ENCODE measurements around the gene ATP10B.

The ATP10B gene

GRCh38 chr5:160693831-160694465 lies 158.1 kb downstream of the ATP10B start:
- no peak for DNase-seq (ENCODE audit: low read depth in 2 of 2)

- no peak for DNase-seq (ENCODE audit: low read depth in 2 of 2)
These were observed 159.7 kb downstream of the ATP10B start for GRCh38 chr5:160692271-160692670.

DNA sequence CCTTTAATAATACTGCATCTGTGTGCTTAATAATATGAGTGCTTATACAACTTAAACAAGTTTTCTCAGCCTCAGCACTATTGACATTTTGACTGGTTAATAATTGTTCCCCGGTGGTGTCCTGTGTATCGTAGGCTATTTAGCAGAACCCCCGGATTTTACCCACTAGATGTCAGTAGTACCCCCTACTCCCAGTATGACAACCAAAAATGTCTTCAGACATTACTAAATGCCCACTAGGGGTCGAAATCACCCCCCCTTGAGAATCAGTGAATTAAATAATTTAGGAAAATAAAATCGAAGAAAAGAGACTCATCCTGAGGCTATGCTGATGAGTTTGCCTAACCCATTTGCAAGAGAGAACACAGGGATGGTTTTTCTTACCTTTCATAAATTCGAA lies 166.3 kb downstream of the ATP10B start:
- no peak for DNase-seq (ENCODE audit: low read depth in 2 of 2)

GRCh38 chr5:160685219-160685618 lies 166.8 kb downstream of the ATP10B start:
- no peak for DNase-seq (ENCODE audit: low read depth in 2 of 2)

DNA sequence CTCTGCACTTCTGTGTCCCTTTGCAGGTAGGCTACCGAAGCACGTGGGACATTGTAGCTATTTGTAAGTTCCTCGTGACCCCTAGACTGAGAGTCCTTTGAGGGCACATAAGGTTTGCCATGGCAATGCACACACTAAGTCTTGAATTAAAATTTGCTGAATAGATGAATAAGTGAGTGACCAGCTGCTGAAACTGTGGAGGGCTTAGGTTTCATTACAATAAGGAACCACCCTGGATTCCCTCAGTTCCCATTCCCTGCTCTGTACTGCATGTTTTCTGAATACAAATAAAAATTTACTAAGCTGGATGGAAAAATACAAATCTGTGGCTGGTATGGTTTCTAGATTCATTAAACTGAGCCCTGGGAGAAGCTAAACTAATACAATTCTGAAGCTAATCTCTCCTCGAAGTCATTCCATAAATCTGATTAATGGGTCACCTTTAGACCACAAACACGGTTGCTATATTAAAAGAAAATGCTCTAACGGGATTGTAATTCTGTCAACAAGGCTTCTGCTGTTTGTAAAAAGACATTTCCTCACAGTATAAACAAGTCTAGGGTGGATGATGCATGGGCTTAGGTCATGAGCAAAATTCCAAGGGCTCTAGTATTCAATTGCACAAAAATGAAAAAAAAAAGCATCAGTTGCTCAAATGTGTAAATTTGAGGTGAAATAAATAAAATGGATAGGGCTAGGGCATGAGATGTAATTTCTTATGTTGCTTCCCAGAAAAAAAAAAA lies 172.3 kb downstream of the ATP10B start:
- no peak for DNase-seq (ENCODE audit: low read depth in 2 of 2)

DNA sequence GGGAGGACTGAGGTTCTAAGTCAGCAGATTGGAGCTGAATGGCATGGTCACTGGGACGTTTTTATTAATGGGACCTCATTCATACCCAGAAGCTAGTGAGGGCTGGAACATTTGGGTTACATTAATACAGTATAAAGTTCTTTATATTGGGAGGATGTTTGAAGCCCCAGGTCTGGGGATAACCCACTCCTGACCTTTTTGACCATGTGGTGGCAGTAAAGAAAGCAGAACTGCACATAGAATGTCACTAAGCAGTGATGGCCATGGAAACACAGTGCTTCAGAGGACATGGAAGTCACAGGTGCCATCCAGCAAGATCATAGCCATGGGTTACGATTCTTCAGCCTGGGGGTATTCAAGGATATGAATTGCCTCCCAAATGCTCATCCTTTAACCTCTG lies 176.0 kb downstream of the ATP10B start:
- no peak for DNase-seq (ENCODE audit: low read depth in 2 of 2)

- no peak for DNase-seq (ENCODE audit: low read depth in 2 of 2)
These were observed 177.1 kb downstream of the ATP10B start for GRCh38 chr5:160674901-160675300.

- DNase-seq (ENCODE audit: low read depth in 2 of 2), result no peak
These were observed 179.5 kb downstream of the ATP10B start for GRCh38 chr5:160672521-160672920.

DNA sequence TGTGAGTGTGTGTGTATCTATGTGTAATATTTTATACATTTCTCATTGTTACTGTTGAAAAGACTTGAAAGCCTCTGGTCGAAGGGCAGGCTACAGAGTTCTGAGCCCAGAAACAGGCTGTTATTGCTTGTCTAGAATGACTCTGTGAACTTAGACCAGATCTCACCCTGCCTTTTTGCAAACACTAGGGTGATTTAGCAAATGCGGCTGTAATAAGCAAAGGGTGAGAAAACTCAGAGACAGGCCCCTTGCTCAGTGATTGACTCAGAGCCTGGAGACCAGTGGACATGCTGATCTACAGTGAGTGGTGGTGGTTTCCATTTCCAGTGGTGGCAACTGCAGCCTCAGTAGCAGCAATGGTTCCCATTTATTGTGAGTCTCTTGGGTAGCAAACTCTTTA lies 183.7 kb downstream of the ATP10B start:
- no peak for DNase-seq (ENCODE audit: low read depth in 2 of 2)

DNA sequence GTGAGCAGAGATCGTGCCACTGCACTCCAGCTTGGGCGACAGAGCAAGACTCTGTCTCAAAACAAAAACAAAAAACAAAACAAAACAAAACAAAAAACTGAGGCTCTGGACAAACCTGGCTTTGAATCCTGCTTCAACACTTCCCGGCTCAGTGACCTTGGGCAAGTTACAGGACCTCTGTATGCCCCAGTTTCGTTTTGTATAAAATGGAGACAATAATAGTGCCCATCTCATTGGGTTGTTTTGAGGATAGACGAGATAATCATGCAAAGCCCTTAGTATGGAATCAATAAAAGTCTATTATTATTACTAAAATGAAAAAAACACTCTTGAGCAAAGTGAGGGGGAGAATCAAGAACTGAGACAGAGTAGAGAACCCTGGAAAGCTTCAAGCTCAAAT lies 184.9 kb downstream of the ATP10B start:
- DNase-seq (ENCODE audit: low read depth in 2 of 2), result no peak

DNA sequence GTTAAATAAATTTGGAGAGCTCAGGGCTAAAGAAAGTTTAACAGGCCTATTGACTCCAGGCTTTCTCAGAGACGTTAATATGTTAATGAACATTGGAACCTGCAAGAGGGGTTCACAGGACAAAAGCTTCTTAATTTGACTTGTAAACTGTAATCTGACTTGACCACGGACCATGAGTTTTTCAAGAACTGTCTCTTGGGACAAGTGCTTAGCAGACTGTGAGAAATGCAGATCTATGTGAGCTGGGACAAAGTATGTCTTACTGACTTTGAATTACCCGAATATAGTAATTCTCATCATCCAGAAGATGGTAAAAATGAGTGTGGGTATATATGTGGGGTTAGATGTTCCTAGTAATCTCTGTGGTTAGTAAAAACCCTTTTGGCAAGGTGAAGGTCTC lies 186.6 kb downstream of the ATP10B start:
- no peak for DNase-seq (ENCODE audit: low read depth in 2 of 2)

DNA sequence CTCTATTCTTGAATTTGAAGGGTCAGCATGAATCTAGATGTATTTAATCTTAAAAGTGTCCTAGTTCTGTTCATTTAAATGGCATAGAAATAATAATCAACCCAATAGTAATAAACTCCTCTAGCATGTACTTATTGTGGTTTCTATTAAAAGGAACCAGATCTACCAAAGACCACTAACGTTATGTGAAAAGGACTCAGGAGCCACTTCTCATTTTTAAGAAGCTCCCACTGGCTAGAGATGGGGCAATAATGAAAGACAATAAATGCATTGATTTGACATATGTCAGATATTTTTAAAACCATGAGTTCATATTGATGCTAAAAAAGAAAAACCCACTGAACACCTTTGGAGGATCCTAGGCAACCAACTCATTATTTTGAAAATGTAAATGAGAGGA lies 191.9 kb downstream of the ATP10B start:
- no peak for DNase-seq (ENCODE audit: low read depth in 2 of 2)

- DNase-seq (ENCODE audit: low read depth in 2 of 2), result no peak
These were observed 194.2 kb downstream of the ATP10B start for GRCh38 chr5:160657622-160658458.

- no peak for DNase-seq (ENCODE audit: low read depth in 2 of 2)
These were observed 194.9 kb downstream of the ATP10B start for GRCh38 chr5:160657068-160657507.

GRCh38 chr5:160655717-160656116 lies 196.3 kb downstream of the ATP10B start:
- DNase-seq (ENCODE audit: low read depth in 2 of 2), result no peak

DNA sequence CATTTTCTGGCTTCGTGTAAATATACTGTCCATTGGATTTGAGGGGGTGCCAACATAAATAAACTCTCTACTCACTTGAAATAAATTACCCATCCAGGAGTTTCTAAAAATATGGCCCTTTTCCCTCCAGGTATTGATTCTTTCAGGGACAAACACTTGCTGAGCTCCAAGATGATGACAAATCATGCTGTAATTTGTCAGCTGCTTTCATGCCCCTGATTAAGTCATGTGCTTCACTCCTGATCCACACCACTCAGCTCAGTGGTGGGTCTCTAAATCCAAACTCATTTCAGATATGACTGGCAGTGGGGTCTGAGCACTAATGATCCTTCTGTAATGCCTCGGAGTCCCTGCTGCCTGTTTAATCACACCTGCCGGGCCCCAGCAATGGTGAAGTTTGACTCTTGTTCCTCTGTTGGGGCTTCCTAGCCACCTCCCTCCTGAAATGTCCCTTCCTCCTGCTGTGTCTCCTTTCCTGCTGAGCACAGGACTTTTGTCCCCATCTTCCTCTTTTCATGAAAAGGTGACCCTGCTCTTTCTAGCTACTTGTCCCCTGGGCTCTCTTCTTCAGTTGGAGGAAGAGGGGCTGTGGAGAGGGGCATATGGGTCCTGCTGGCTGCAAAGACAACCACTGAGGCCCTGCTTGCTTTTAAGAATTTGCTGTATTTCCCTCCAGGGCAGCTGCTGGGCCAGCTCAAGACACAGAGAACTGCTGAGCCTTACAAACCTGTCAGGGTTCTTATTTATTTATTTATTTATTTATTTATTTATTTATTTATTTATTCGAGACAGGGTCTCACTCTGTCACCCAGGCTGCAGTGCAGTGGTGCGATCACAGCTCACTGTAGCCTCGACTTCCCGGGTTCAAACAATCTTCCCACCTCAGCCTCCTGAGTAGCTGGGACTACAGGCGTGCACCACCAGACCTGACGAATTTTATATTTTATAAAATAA lies 200.0 kb downstream of the ATP10B start:
- DNase-seq (ENCODE audit: low read depth in 2 of 2), result no peak

DNA sequence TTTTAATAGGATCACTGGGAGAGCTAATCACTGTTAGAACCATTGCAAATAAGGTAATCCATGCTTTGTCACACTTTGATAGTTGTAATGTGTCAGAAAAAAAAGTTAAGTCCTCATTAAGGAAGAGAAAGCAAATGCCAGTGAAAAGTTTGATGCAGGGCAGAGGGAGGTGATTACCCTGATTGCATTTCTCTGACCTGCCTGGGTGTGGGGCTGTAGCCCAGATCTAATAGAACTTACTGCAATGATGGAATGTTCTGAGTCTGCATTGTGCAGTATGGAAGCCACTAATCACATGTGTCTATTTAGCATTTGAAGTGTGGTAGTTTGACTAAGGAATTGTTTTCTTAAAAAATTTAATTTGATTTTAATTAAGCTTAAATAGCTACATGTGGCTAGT lies 202.7 kb downstream of the ATP10B start:
- DNase-seq (ENCODE audit: low read depth in 2 of 2), result no peak

DNA sequence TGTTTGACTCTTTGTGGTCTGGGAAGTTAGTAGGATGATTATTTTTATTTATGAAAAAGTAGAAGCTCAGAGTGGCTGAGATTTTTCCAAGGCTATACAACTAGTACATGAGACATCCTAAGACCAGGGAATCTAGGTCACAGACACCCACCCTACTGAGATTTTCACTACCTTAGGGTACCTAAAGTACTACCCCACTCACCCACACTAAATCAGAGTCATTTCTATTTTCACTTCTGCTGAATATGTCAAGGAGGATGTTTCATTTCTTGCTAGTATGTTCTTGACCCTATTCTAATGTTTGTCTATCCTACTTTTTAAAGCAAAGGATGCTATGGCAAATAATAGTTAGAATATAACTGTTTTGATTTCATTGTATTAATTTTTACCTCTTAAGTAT lies 206.0 kb downstream of the ATP10B start:
- no peak for DNase-seq (ENCODE audit: low read depth in 2 of 2)

GRCh38 chr5:160643616-160644240 lies 208.3 kb downstream of the ATP10B start:
- no peak for DNase-seq (ENCODE audit: low read depth in 2 of 2)

DNA sequence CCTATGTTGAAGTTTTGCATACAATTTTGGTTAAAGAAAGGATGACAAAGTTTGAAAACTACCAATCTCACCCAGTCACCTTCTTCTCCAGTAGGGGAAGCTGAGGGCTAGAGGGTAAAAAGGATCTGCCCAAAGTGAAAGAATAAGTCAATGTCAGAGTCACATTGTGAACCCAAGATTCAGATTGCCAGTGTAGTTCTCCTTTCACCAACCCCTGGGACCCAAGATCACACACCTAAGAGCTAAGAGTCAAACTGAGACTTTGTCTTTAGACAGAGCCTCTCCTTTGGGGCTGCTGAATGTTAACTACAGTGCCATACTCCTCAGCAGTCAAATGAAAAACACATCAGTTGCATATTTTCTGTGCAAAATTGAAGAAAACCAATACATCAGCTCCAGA lies 210.6 kb downstream of the ATP10B start:
- DNase-seq (ENCODE audit: low read depth in 2 of 2), result no peak

GRCh38 chr5:160640406-160640805 lies 211.6 kb downstream of the ATP10B start:
- no peak for DNase-seq (ENCODE audit: low read depth in 2 of 2)
